ENCODE measurements around the gene FDXACB1. TPM values are rescaled to one million over a fixed set of nuclear protein-coding genes. Genes with fewer than 3 reads are reported as not detected.

Gene FDXACB1, protein sequence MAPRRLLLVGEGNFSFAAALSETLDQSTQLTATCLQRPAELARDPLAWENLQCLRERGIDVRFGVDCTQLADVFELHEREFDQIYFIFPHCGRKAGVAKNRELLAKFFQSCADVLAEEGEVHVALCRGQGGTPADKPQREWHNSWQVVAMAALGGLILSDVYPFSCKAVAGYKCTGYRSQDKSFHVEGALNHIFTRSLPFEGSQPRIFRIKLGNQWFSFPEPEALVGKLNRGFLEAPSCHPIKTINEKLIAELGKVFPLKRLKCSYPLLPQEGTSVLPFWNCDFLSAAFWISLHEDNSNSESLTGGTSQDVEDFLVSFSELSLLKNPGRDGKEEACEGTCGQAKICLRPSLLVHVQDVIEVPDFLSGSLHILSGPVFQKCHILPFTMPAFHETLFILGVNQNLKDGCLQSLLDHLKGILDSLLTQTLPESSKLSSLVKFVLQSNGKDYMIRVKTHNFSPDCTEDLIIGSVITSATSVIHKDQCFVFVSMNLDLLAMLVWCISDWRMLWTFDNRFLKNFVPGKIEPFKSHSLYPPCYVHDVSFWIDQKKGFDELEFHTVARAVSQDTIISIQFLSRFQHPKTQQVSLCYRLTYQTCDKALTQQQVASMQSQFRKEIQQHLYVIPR
- 4.8 and 6.1 TPM in 2 replicates for total RNA-seq

DNA sequence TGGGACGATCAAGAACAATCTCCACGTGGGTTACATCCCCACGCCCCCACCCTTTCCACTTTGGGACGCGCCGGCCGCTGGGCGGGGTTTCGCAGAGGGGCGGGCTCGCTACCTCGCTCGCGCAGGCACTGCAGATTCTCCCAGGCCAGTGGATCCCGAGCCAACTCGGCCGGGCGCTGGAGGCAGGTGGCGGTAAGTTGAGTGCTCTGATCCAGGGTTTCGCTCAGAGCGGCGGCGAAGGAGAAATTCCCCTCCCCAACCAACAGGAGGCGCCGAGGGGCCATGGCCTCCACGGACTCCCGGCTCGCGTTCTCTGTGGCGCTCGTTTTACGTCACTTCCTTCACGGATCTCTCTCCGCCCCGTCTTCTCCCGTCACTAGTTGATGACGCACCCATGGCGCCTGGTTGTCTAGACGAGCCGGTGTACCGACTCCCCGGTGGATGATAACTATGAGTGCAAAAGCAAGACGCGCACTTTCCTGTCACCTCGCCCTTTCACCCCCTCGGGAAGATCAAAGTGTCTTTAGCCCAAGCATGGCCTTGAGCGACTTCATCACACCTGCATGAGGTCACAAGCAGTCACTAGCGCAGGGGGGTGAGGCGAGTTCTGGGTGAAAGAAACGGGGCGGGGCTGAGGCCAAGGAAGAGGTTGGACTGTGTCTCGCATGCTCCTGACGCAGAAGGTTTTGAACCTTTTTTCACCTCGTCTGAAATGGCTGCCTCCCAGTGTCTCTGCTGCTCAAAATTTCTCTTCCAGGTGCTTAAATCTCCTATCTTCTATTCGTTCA is at the start of gene FDXACB1, which contains the start of gene CFAP68:
TSS of gene FDXACB1 (minus strand) at position 317 of the 788 bp plus-strand sequence. CDS start at position 284, 33 bp downstream.
TSS of gene CFAP68 (plus strand) at position 693 of the 788 bp plus-strand sequence. CDS start at position 713, 20 bp downstream.
- intact Hi-C loops (cut with micrococcal nuclease), result loop anchor here (1.0 to 5.0 kb wide), 12 partner anchors 8 to 1433 kb away; partner anchors contain the start of genes ALG9, DIXDC1, DLAT and NKAPD1

DNA sequence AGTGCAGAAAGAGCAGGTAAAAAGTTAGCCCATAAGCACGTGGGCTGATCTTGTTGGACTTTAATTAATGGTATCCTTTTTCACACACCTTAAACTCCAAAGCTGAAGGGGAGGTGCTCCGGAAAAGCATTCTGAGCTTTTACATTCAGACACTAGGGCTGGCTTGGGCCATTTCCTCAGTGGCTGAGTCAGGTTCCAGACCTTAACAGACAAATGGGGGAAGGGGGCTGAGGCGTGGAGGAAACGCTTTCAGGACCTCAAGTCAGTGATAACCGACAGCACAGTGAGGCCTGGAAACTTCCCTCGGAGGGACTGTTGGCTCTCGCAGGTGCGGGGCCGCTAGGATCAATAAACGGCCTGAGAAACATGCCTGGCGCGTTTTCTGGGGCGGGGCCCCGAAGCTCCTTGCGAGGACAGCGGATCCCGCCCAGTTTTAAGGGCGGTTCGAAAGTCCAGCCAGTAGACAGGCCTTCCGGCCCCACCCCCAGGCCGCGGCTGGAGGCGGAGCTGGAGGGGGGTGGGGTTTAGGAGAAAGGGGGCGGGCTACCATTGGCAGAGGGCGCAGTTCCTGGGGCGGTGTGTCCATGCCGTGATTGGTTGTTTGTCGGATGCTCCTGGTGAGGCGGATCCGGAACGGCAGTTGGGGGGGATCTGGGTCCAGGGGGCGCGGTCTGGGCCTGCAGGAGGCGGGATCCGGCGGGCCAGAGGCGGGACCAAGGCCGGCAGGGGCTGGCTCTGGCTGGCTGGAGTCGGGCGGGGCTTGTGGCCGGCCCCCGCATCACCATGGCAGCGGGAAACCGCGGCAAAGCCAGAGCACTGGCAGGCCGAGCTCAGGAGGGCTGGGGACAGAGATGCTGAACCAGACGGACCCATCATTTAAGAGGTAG is 47.8 kb upstream of the FDXACB1 start:
- intact Hi-C loops (cut with micrococcal nuclease), result loop anchor here (1.0 to 5.0 kb wide), 9 partner anchors 47 to 324 kb away; partner anchors contain the start of genes ALG9, CFAP68, DLAT and FDXACB1

DNA sequence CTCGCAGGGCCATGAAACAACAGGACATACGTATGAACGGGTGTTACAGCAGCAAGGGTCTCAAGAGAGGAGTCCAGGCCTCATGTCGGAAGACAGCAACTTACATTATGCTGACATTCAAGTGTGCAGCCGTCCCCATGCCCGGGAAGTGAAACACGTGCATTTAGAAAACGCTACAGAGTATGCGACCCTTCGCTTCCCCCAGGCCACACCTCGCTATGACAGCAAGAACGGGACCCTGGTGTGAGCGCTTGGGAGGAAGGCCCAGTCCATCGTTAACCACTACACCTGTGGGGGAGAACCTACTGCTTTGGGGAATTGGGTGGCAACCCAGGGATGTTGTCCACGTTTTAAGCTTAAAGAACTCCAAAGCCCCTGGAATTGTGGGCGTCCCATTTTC is 47.0 kb upstream of the FDXACB1 start:
- intact Hi-C loops (cut with micrococcal nuclease), result loop anchor here (1.0 to 5.0 kb wide), 5 partner anchors 55 to 324 kb away; partner anchors contain the start of genes ALG9, PPP2R1B, PTS and SDHD

DNA sequence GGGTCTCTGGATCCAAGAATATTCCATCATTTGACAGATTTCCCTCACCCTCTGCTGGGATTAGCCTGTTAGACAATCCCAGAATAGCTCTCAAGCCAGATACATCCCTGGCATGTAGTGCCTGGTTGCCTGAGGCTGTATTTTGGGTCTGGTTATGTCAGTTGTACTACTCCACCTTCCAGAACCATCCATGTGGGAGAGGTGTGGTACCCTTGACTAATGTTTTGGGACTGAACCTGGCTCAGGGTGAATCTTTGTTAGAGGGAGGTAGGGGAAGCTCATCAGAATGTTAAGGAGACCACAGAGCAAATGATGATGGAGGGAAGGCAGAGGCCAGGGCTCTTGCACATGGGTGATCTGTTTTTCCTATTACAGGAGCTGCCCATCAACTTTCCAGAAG is 45.0 kb upstream of the FDXACB1 start:
- intact Hi-C loops (cut with micrococcal nuclease), result no loop called here

DNA sequence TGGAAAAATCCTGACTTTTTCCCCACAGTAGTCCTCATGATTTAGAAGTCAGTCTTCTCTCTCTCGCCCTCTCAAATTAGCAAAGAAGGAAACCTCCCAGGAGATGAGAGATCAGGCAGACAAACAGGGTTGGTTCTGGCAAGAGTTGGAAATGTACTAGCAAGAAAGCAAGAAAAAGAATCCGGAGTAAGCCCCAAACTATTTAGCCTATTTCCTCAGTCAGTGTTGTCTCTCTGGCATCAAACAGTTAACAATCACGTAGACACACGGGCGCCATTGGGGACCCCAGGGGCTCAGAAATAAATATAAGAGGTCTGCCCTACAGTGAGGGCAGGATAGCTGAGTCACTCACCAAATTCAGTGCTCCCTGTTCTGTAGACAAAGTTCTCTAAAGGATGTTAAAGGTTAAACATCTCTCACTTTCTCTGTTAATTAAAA is 44.4 kb upstream of the FDXACB1 start:
- intact Hi-C loops (cut with micrococcal nuclease), result no loop called here

DNA sequence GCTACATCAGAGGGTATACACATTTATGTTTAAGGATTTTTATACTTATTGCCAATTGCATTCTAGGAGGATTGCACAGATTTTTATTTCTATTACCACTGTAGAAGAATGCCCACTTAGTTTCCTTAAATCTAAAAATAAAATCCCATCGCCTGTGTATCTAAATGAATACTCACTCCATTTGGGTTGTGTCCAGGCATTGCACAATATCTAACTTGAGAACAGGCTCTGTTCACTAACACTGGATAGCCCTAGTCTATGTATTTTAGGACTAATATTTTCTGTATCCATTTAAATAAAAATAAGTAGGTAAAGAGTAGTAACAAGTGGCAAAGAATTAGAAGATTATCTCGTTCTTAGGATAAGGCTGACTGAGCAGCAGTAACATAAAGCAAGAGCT is 43.8 kb upstream of the FDXACB1 start:
- intact Hi-C loops (cut with micrococcal nuclease), result no loop called here

DNA sequence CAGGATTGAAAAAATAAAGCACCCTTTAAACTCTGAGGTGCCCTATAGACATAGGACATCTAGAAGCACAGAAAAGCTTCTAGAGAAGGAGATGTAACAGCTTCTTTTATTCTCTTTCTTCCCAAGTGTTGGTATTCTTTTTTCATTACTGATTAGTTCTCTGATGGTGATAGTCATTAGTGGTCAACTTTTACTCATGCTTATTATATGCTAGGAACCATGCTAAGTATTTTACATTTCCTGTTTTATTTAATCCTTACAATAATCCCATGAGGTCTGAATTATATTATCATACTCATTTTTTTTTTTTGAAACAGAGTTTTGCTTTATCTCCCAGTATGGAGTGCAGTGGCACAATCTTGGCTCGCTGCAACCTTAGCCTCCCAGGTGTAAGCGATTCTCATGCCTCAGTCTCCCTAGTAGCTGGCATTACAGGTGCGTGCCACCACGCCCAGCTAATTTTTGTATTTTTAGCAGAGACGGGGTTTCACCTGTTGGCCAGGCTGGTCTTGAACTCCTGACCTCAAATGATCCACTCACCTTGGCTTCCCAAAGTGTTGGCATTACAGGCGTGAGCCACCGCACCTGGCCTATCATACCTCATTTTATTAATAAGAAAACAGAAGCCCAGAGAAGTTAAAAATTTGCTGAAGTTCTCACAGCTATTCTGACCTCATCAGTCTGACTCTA is 42.7 kb upstream of the FDXACB1 start:
- intact Hi-C loops (cut with micrococcal nuclease), result no loop called here

DNA sequence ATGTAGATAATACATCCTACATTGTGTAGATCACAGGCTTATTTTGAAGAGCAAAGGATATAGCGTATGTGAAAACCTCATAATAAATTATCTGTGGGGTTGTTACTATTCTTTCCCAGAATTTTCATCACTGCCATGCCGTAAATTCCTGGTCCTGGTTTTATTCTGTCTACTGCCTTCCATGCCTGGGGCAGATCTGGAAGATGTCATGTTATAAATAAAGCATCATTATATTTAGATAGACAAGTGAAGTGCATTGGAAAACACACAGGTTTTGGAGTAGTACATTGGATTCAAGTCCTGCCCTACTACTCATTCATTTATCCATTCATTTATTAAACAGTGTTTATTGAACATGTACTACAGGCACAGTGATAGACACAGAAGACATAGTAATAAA is 41.9 kb upstream of the FDXACB1 start:
- intact Hi-C loops (cut with micrococcal nuclease), result no loop called here

DNA sequence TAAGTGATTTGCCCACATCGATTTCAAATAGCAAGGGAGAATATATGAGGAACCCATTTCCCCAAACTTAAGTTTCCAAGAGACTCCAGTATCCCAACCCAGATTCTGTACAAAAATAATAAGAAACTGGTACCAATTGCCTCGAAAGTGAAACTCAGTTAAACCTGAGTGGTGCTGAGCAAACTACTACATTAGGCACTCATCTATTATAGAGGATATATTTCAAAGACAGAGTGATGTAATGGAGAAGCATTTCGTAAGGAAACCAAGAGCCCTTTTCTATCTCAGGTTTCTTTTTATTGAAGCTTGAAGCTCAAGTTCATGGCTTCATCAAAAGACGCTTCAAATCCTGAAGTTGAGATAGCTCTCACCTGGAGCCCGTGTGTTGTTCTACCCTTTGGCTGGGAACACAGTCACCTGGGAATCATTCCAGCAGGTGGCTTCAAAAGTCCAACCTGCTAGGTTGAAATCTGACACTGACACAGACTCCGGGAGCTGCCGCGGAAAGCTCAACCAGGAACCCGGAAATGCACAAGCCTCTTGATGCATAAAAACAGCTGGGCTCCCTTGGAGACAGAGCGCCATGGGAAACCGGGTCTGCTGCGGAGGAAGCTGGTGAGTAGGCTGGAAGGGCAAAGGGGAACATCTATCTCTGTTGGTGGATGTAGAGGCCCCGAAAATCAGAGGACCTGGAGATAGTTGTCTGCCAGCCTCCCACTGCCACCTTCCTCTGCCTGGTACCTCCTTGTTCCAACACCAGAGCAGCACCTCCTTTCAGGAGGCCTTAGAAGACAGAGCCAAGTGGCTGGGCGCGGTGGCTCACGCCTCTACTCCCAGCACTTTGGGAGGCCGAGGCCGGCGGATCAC is 39.7 kb upstream of the FDXACB1 start, which contains the start of gene C11orf52:
TSS of gene C11orf52 (plus strand) at position 524 of the 867 bp plus-strand sequence. CDS start at position 584, 60 bp downstream.
- intact Hi-C loops (cut with micrococcal nuclease), result no loop called here

DNA sequence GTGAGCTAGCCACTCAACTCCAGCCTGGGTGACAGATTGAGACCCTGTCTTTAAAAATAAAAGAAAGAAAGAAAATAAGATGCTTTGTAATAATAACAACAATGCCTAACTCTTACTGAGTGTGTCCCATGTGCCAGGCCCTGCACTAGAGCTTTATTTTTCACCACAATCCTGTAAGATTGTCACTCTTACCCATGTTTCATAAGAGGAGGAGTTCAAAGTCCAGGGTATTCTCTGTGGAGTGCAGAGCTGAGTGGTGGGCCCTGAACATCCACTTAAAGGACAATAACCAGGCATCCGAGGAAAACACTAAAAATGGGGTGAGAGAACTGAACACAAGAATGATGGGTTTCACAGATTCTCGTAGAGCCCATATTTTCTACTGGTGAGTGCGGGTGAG is 38.8 kb upstream of the FDXACB1 start:
- intact Hi-C loops (cut with micrococcal nuclease), result no loop called here

DNA sequence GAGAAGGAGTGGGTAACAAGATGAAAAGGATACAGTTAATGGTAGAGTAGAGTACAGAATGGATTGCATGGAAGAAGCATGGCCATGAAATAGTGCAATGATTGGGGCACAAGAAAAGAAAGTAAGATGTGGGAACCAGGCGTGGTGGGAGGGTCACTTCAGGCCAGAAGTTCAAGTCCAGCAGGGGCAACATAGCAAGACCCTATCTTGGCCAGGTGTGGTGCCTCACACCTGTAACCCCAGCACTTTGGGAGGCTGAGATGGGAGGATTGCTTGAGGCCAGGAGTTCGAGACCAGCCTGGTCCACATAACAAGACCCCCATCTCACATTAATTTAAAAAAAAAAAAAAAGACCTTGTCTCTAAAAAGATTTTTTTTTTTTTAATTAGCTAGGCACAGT is 38.3 kb upstream of the FDXACB1 start:
- intact Hi-C loops (cut with micrococcal nuclease), result no loop called here

DNA sequence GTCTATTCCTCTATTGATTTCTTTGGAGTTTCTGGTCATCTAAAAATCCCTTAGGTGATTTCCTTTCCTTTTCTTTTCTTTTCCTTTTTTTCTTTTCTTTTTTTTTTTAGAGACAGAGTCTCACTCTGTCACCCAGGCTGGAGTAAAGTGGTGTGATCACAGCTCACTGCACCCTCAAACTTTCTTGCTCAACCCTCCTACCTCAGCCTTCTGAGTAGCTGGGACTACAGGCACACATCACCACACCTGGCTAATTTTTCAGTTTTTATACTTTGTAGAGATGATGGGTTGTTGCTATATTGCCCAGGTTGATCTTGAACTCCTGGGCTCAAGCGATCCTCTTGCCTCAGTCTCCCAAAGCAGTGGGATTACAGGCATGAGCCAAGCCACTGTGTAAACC is 37.8 kb upstream of the FDXACB1 start:
- intact Hi-C loops (cut with micrococcal nuclease), result no loop called here

DNA sequence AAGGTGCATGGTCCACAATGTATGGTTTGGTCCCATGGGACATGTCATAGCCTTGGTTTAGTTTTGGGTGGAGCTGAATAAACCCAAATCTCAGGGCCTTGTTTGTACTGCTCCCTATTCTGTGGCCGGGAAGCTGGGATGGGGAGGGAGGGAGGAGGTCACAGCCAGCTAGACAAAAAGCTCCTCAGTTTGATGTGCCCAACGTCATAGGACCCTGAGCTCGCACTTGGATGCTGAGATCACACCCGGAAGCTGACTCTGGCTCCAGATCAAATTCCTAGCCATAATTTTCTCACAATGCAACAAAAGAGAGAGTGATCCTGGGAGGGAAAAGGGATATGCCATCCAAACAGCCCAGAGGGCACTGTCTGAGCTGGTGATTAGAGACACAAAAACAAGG is 35.0 kb upstream of the FDXACB1 start:
- intact Hi-C loops (cut with micrococcal nuclease), result no loop called here

DNA sequence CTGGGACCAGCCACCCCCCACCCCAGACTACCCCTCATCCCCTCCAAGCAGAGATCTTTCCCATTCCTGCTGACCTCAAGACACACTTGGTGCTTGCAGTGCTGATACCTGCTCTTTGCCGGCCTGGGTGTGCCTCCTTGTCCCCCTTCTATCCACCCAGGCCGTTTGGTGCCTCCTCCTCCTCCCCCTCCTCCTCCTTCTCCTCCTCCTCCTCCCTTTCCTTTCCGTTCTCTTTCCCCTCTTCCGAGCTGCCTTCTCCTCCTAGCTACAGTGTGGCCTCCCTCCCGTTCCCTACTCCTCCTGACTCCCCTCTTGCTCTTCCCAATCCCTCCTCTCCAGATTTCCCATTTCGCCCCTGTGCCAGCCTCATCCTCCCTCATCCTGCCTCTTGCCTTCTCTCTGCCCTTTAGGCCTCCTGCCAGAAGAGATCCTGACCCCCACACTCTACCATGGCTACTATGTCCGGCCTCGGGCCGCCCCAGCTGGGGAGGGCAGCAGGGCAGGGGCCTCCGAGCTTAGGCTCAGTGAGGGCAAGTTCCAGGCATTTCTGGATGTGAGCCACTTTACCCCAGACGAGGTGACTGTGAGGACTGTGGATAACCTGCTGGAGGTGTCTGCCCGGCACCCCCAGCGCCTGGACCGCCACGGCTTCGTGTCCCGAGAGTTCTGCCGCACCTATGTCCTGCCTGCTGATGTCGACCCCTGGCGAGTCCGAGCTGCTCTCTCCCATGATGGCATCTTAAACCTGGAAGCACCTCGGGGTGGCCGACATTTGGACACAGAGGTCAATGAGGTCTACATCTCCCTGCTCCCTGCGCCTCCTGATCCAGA is 34.3 kb upstream of the FDXACB1 start:
- intact Hi-C loops (cut with micrococcal nuclease), result no loop called here

DNA sequence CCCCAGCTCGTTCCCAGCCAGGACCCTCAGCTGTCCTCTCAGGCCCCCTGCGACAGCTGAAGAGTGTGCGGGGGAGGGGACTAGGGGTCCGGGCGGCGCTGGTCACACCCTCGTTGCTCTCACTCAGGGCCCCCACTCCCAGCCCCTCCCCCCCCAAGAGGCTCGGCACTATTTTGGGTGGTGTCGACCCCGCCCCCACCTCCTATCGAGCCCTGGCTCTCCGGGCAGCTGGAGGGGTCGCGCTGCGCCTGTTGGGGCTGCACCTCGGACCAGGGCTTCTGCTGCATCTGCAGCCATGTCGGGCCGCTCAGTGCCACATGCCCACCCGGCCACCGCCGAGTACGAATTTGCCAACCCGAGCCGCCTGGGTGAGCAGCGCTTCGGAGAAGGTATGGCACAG is 33.6 kb upstream of the FDXACB1 start, which contains the start of gene HSPB2:
TSS of gene HSPB2 (plus strand) at position 200 of the 400 bp plus-strand sequence. CDS start at position 296, 96 bp downstream.
- intact Hi-C loops (cut with micrococcal nuclease), result no loop called here

DNA sequence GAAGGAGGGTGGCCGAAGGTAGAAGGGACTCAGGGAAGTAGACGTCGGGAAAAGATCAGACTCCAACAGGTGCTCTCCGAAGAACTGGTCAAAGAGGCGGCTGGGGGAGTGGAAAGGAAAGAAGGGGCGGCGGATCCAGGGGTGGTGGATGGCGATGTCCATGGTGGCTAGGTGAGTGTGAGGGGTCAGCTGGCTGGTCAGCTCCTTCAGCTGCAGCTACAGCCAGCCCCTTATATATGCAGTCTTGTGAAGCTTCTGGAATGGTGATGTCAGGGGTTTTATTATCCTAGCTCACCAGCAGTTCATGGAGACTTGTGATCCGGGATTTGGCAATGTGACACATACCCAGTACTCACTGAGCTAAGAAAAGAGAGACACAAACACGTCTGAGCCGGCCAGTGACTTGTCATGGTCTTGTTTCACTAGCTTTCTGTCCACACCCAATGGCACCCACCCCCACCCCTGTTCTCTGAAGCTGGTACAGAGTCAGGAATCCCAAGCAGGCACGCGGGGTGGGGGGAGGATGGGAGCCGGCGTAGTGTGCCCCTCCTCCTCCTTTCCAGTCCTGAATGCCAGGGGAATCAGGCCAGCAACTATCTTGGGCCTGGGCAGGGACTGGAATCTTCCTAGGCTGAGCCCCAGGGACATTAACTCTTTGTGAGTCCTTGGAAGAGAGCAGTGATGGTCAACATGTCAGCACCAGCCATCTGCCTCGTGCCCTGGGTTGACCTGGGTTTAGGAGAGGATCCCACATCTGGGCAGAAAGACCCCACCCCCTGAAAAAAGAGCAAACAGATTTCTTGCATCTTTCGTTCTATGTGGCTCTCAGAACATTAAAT is 32.8 kb upstream of the FDXACB1 start, which contains the start of gene CRYAB:
TSS of gene CRYAB (minus strand) at position 208 of the 839 bp plus-strand sequence. CDS start at position 162, 46 bp downstream.
- intact Hi-C loops (cut with micrococcal nuclease), result no loop called here

Data from T-helper 2 cell treated with Interferon-gamma antibody and Interleukin-4, amounts not matched to agents 100 ng/mL and 5 ng/mL, for 36 hours (primary cell).